CD4-positive, alpha-beta T cell treated with Interleukin-2 at 100 ng/mL for 4 hours (primary cell): Measurements from ENCODE around the gene RGS19.

ENCODE experiments used
- DNase-seq: peaks from one replicate; pipeline ENCODE4 v3.0.0-alpha.2; 2020; ENCODE audit warnings: low spot score

Gene RGS19

GRCh38 chr20:64076061-64076997 is 3.0 kb downstream of the RGS19 start:
- DNase-seq: no peak

GRCh38 chr20:64075556-64075955 is 3.8 kb downstream of the RGS19 start:
- DNase-seq: no peak

GRCh38 chr20:64074963-64075362 is 4.4 kb downstream of the RGS19 start:
- DNase-seq: no peak

GRCh38 chr20:64074184-64074789 is 5.0 kb downstream of the RGS19 start:
- DNase-seq: no peak

- DNase-seq: no peak
Measured at GRCh38 chr20:64073476-64074183, 5.7 kb downstream of the RGS19 start.

GRCh38 chr20:64072498-64073063 is 6.7 kb downstream of the RGS19 start:
- DNase-seq: no peak

GRCh38 chr20:64071341-64072332 is 7.7 kb downstream of the RGS19 start:
- no peak for DNase-seq

GRCh38 chr20:64070244-64070993 is 8.9 kb downstream of the RGS19 start:
- no peak for DNase-seq

GRCh38 chr20:64069614-64070243 is 9.6 kb downstream of the RGS19 start:
- DNase-seq: peak; percentile 19

GRCh38 chr20:64069209-64069613 is 10.1 kb downstream of the RGS19 start:
- no peak for DNase-seq

- no peak for DNase-seq
Measured at GRCh38 chr20:64068386-64069208, 10.7 kb downstream of the RGS19 start.

- no peak for DNase-seq
Measured at GRCh38 chr20:64067733-64068307, 11.5 kb downstream of the RGS19 start.

GRCh38 chr20:64067005-64067632 is 12.2 kb downstream of the RGS19 start:
- no peak for DNase-seq

- DNase-seq: peak; percentile 61
Measured at GRCh38 chr20:64065974-64066343, 13.4 kb downstream of the RGS19 start.

- no peak for DNase-seq
Measured at GRCh38 chr20:64065062-64065973, 14.0 kb downstream of the RGS19 start.

- DNase-seq: no peak
Measured at GRCh38 chr20:64064145-64064698, 15.1 kb downstream of the RGS19 start.
